Bone marrow (tissue), 2 donors: ENCODE data around the gene POMT2.

Experiments used
- DNase-seq, 2 donors: peaks; one replicate each; lab custom pipeline; 2025; lab: John Stamatoyannopoulos, UW

Gene POMT2

GRCh38 chr14:77240336-77240915 lies 80.3 kb downstream of the POMT2 start:
- no peak for DNase-seq

- DNase-seq, result no peak
Measured at GRCh38 chr14:77239412-77239811, 81.3 kb downstream of the POMT2 start.

GRCh38 chr14:77238996-77239395 lies 81.7 kb downstream of the POMT2 start:
- DNase-seq, result no peak

- DNase-seq, result no peak
Measured at GRCh38 chr14:77238356-77238755, 82.3 kb downstream of the POMT2 start.

GRCh38 chr14:77236814-77237213 lies 83.9 kb downstream of the POMT2 start:
- DNase-seq, result no peak

- DNase-seq, result no peak
Measured at GRCh38 chr14:77231721-77232120, 89.0 kb downstream of the POMT2 start.

GRCh38 chr14:77230914-77231313 lies 89.8 kb downstream of the POMT2 start:
- no peak for DNase-seq

GRCh38 chr14:77228056-77228455 lies 92.6 kb downstream of the POMT2 start:
- DNase-seq, result no peak

GRCh38 chr14:77225892-77226557 lies 94.7 kb downstream of the POMT2 start:
- DNase-seq, result no peak

- DNase-seq, result no peak
Measured at GRCh38 chr14:77225254-77225653, 95.4 kb downstream of the POMT2 start.
